ENCODE results near the gene PIKFYVE.

Gene PIKFYVE

DNA sequence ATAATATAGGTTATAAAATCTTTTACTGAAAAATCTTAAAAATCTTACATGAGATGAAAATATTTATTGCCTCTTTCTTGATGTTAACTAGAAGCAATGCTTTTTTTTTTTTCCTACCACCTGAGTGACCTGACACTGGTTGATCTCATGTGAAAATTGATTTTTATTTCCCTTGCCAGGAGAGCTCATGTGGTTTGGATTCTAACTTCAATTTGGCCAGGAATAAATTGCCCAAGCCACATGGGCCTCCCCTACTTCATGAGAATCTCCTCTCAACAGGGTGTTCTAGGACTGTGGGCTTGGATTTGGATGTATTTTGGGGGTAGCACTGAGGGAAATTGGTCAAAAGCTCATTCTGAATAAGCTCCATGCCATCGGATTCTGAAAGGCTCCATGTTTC lies 31.3 kb upstream of the PIKFYVE start:
- Histone ChIP-seq H3K9me3 (ENCODE audit: insufficient read depth, low read length) (no peaks in the 10 kb centered on the region), H3K4me3 (ENCODE audit: insufficient read depth, low read length, poor library complexity, severe bottlenecking) (no peak overlapping the region), H3K27ac (ENCODE audit: low read depth, low read length) (no peak overlapping the region), H3K9ac (ENCODE audit: low read length) (no peak overlapping the region), H3K27me3 (ENCODE audit: low read length) (no peaks in the 10 kb centered on the region), H3K79me2 (ENCODE audit: insufficient read depth, low read length) (no peaks in the 10 kb centered on the region), H3K4me2 (ENCODE audit: low read depth, low read length, poor library complexity, severe bottlenecking) (no peak overlapping the region), H2AFZ (ENCODE audit: low read depth, low read length, severe bottlenecking) (no peak overlapping the region), H3K9me2 (replicated peaks; ENCODE audit: insufficient read depth, low read length) (no peaks in the 10 kb centered on the region), H3K36me3 (ENCODE audit: low read length) (peaks cover 8% of the 10 kb centered on the region; the same call in 1 of the 2 replicates), H3F3A (ENCODE audit: insufficient read depth) (no peaks in the 10 kb centered on the region), H4K20me1 (ENCODE audit: low read depth, low read length) (no peaks in the 10 kb centered on the region)
- no peak for TF ChIP-seq EZH2phosphoT487 (conservative IDR thresholded peaks at IDR 0.05; ENCODE audit: low read length)
- TF ChIP-seq CTCF (IDR thresholded peaks at IDR 0.05; ENCODE audit: insufficient read depth, low read length, poor library complexity, severe bottlenecking) = no peak

DNA sequence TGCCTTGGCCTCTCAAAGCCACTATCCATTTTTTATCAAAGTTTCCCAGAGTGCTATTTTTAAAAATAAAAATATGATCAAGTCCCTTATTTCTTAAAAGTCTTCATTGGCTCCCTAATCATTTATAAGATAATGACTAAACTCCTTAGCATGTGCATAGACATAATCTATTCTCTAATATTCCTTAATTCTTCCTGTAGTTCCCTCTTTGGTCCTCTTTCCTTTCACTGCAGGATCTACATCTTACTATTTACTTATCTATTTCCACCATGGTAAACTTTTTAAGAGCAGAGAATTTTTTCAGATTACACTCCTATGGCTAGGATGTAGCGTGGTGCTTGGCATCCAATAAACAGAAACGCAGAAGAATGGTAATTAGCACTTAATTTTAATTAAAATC lies 30.2 kb upstream of the PIKFYVE start:
- no peak overlapping the region for H3K9ac ChIP-seq (ENCODE audit: low read length)

DNA sequence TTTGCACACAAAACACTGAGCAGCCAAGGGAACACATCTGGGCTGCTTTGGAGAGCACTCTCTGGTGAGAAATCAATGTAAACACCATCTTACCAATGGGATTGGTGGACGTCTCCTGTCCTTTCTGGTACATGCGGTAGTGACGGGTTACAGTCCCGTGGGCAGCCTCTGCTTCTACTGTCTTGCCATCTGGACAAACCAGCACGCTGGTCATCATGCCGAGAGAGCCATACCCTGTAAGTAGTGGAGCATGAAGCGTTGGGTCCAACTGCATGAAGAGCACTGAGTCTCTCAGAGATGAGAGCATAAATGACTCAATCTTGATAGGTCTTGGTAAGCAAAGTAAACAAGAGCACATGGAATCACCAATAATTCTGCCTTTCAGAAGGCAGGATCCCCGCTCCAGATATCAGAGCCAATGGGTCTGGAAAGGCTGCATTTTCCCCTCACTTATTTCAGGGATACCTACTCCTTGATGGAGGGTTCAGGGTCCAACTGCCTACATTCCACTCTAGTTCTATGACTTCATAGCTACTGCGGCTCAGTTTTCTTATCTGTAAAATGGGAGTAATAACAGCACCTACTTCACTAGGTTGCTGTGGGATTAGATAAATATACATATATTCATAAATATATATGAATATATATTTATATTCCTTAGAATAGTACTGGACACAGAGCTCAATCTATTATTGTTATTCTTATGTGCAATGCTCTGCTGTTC lies 26.1 kb upstream of the PIKFYVE start:
- H3K9me2 ChIP-seq (replicated peaks; ENCODE audit: insufficient read depth, low read length) = no peaks in the 10 kb centered on the region
- no peaks in the 10 kb centered on the region for H3F3A ChIP-seq (ENCODE audit: insufficient read depth)
- H3K9me3 ChIP-seq (ENCODE audit: insufficient read depth, low read length) = no peaks in the 10 kb centered on the region
- H2AFZ ChIP-seq (ENCODE audit: low read depth, low read length, severe bottlenecking) = no peak overlapping the region
- TF ChIP-seq CTCF (IDR thresholded peaks at IDR 0.05; ENCODE audit: insufficient read depth, low read length, poor library complexity, severe bottlenecking) = no peak
- TF ChIP-seq EZH2phosphoT487 (conservative IDR thresholded peaks at IDR 0.05; ENCODE audit: low read length) = no peak
- peaks cover 23% of the 10 kb centered on the region; the same call in 1 of the 2 replicates for H3K36me3 ChIP-seq (ENCODE audit: low read length)
- no peak overlapping the region for H3K4me3 ChIP-seq (ENCODE audit: insufficient read depth, low read length, poor library complexity, severe bottlenecking)
- H3K27me3 ChIP-seq (ENCODE audit: low read length) = no peaks in the 10 kb centered on the region
- H3K27ac ChIP-seq (ENCODE audit: low read depth, low read length) = no peak overlapping the region
- H3K79me2 ChIP-seq (ENCODE audit: insufficient read depth, low read length) = no peaks in the 10 kb centered on the region
- no peaks in the 10 kb centered on the region for H4K20me1 ChIP-seq (ENCODE audit: low read depth, low read length)
- no peak overlapping the region for H3K9ac ChIP-seq (ENCODE audit: low read length)
- no peak overlapping the region for H3K4me2 ChIP-seq (ENCODE audit: low read depth, low read length, poor library complexity, severe bottlenecking)

More for the DNA sequence above, 30.2 kb upstream of the PIKFYVE start:
- H3F3A ChIP-seq (ENCODE audit: insufficient read depth) = no peaks in the 10 kb centered on the region
- H3K79me2 ChIP-seq (ENCODE audit: insufficient read depth, low read length) = no peaks in the 10 kb centered on the region
- no peak overlapping the region for H3K4me2 ChIP-seq (ENCODE audit: low read depth, low read length, poor library complexity, severe bottlenecking)
- no peak overlapping the region for H3K4me3 ChIP-seq (ENCODE audit: insufficient read depth, low read length, poor library complexity, severe bottlenecking)
- TF ChIP-seq CTCF (IDR thresholded peaks at IDR 0.05; ENCODE audit: insufficient read depth, low read length, poor library complexity, severe bottlenecking) (no peak), EZH2phosphoT487 (conservative IDR thresholded peaks at IDR 0.05; ENCODE audit: low read length) (no peak)
- no peaks in the 10 kb centered on the region for H4K20me1 ChIP-seq (ENCODE audit: low read depth, low read length)
- H3K36me3 ChIP-seq (ENCODE audit: low read length) = peaks cover 12% of the 10 kb centered on the region; the same call in 1 of the 2 replicates
- H3K9me3 ChIP-seq (ENCODE audit: insufficient read depth, low read length) = no peaks in the 10 kb centered on the region
- no peaks in the 10 kb centered on the region for H3K27me3 ChIP-seq (ENCODE audit: low read length)
- no peak overlapping the region for H2AFZ ChIP-seq (ENCODE audit: low read depth, low read length, severe bottlenecking)
- no peak overlapping the region for H3K27ac ChIP-seq (ENCODE audit: low read depth, low read length)
- no peaks in the 10 kb centered on the region for H3K9me2 ChIP-seq (replicated peaks; ENCODE audit: insufficient read depth, low read length)
